Peyer's patch (tissue), 4 donors: ENCODE results near the gene BRSK1.

Source experiments
- POLR2A ChIP-seq, 2 donors: fragments of 450-650 bp; IDR thresholded peaks; one replicate each; pipeline ENCODE4 v1.5.1; 2017; ENCODE audit warnings: antibody characterized with exemption in 2 of 2, mild to moderate bottlenecking in 2 of 2, moderate library complexity in 2 of 2
- TF ChIP-seq, protein P1 (sequence below), 6 experiments: fragments of 450-650 bp in 4 of 6; fragments of 200-600 bp in 2 of 6; sonication (generic) in 1 of 6; IDR thresholded peaks; one replicate each; pipeline ENCODE4 v1.5.1; 2017 to 2019; ENCODE audit warnings: antibody characterized with exemption in 6 of 6, mild to moderate bottlenecking in 3 of 6, moderate library complexity in 1 of 6

DNA sequence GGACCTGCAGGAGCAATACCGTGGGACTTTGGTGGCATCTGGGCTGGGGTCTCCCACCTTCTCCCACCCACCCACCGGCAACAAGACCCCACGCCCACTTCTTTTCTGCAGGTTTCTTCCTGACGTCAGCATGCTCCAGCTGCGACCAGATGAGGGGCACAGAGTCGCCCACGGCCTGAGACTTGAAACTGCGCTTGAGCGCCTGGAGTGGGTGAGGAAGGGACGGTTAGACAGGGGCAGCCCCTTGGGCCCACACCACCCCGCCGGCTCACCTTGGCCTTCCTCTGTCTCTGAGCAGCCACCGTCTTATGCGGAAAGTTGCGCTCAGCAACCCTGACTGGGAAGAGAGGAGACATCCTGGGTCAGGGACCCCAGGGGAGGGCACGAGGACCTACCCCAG, 77.1 kb downstream of the BRSK1 start:
- TF ChIP-seq, protein P1, sequence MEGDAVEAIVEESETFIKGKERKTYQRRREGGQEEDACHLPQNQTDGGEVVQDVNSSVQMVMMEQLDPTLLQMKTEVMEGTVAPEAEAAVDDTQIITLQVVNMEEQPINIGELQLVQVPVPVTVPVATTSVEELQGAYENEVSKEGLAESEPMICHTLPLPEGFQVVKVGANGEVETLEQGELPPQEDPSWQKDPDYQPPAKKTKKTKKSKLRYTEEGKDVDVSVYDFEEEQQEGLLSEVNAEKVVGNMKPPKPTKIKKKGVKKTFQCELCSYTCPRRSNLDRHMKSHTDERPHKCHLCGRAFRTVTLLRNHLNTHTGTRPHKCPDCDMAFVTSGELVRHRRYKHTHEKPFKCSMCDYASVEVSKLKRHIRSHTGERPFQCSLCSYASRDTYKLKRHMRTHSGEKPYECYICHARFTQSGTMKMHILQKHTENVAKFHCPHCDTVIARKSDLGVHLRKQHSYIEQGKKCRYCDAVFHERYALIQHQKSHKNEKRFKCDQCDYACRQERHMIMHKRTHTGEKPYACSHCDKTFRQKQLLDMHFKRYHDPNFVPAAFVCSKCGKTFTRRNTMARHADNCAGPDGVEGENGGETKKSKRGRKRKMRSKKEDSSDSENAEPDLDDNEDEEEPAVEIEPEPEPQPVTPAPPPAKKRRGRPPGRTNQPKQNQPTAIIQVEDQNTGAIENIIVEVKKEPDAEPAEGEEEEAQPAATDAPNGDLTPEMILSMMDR (IDR thresholded peaks at IDR 0.05): no peak
- no peak for TF ChIP-seq POLR2A (IDR thresholded peaks at IDR 0.05)
